Breast epithelium (tissue), 3 donors: Measurements from ENCODE around the gene XCL2.

ENCODE experiments used
- CTCF ChIP-seq, 3 donors: fragments of 450-650 bp; IDR thresholded peaks; one replicate each; pipeline ENCODE4 v1.5.1; 2016 to 2017; ENCODE audit warnings: antibody characterized with exemption in 3 of 3, mild to moderate bottlenecking in 3 of 3, moderate library complexity in 3 of 3
- POLR2A ChIP-seq: fragments of 450-650 bp; IDR thresholded peaks from one replicate; pipeline ENCODE4 v1.6.1; 2016; ENCODE audit warnings: antibody characterized with exemption, mild to moderate bottlenecking, moderate library complexity
- POLR2AphosphoS5 ChIP-seq, 3 donors: sonication (generic); formaldehyde crosslinking; IDR thresholded peaks; one replicate each; pipeline ENCODE4 v1.6.1; 2017; ENCODE audit warnings: antibody characterized with exemption in 3 of 3

- no peak for TF ChIP-seq POLR2A
- no peak for TF ChIP-seq CTCF (IDR thresholded peaks at IDR 0.05)
- TF ChIP-seq POLR2AphosphoS5 (IDR thresholded peaks at IDR 0.05) = no peak
Observed at GRCh38 chr1:168520832-168521231, 23.0 kb downstream of the XCL2 start.
